DOHH2 (cell line): Measurements from ENCODE around the gene STAT5A.

Source experiments
- H3F3A ChIP-seq: fragments of 200-600 bp; sonication (generic), shearing (Covaris generic); 2 replicates; pipeline ENCODE4 v1.6.0; 2016; ENCODE audit warnings: antibody characterized with exemption, mild to moderate bottlenecking; ENCODE audit not compliant: control insufficient read depth, insufficient read depth
- H3K27ac ChIP-seq: fragments of 200-600 bp; sonication (generic); 2 replicates; pipeline ENCODE4 v1.5.1; 2014; ENCODE audit warnings: low read depth, mild to moderate bottlenecking, low read length, moderate library complexity
- H3K27me3 ChIP-seq: fragments of 200-600 bp; sonication (generic); 2 replicates; pipeline ENCODE4 v1.6.1; 2014; ENCODE audit warnings: mild to moderate bottlenecking, low read length, mixed read lengths; ENCODE audit not compliant: control insufficient read depth
- H3K36me3 ChIP-seq: fragments of 200-600 bp; sonication (generic); 2 replicates; pipeline ENCODE4 v1.6.1; 2014; ENCODE audit warnings: mild to moderate bottlenecking, low read length, moderate library complexity, mixed read lengths; ENCODE audit not compliant: control insufficient read depth
- H3K4me1 ChIP-seq: fragments of 200-600 bp; sonication (generic); 2 replicates; pipeline ENCODE4 v1.6.1; 2014; ENCODE audit warnings: mild to moderate bottlenecking, low read length, mixed read lengths; ENCODE audit not compliant: control insufficient read depth
- H3K4me2 ChIP-seq: fragments of 200-600 bp; sonication (generic); 2 replicates; pipeline ENCODE4 v1.6.0; 2014; ENCODE audit warnings: mild to moderate bottlenecking, low read length, moderate library complexity
- H3K4me3 ChIP-seq: fragments of 200-600 bp; sonication (generic); 2 replicates; pipeline ENCODE4 v1.5.1; 2014; ENCODE audit warnings: mild to moderate bottlenecking, low read length, mixed read lengths
- H3K79me2 ChIP-seq: fragments of 200-600 bp; sonication (generic); 2 replicates; pipeline ENCODE4 v1.6.1; 2014; ENCODE audit warnings: mild to moderate bottlenecking, low read length, mixed read lengths; ENCODE audit not compliant: control insufficient read depth
- H3K9me2 ChIP-seq: fragments of 200-600 bp; sonication (generic); replicated peaks from 2 replicates; pipeline ENCODE4 v1.6.1; 2014; ENCODE audit warnings: mild to moderate bottlenecking, low read length, mixed read lengths; ENCODE audit not compliant: control insufficient read depth
- H3K9me3 ChIP-seq: fragments of 200-600 bp; sonication (generic); 2 replicates; pipeline ENCODE4 v1.6.1; 2014; ENCODE audit warnings: antibody characterized with exemption, low read length, mixed read lengths; ENCODE audit not compliant: control insufficient read depth, insufficient read depth
- H4K20me1 ChIP-seq: fragments of 200-600 bp; sonication (generic); 2 replicates; pipeline ENCODE4 v1.6.0; 2014; ENCODE audit warnings: low read depth, mild to moderate bottlenecking, antibody characterized with exemption, low read length, moderate library complexity; ENCODE audit not compliant: control insufficient read depth, insufficient read depth
- EZH2phosphoT487 ChIP-seq: fragments of 200-600 bp; sonication (generic); IDR thresholded peaks from 2 replicates; pipeline ENCODE4 v1.6.1; 2017; ENCODE audit warnings: borderline replicate concordance, mild to moderate bottlenecking, antibody characterized with exemption, low read length, moderate library complexity, mixed read lengths
- TF ChIP-seq, protein P1 (sequence below): fragments of 200-600 bp; sonication (generic); IDR thresholded peaks from one replicate; pipeline ENCODE4 v1.5.1; 2014; ENCODE audit warnings: antibody characterized with exemption, mild to moderate bottlenecking, low read depth, low read length; ENCODE audit not compliant: poor library complexity, severe bottlenecking

Gene STAT5A

DNA sequence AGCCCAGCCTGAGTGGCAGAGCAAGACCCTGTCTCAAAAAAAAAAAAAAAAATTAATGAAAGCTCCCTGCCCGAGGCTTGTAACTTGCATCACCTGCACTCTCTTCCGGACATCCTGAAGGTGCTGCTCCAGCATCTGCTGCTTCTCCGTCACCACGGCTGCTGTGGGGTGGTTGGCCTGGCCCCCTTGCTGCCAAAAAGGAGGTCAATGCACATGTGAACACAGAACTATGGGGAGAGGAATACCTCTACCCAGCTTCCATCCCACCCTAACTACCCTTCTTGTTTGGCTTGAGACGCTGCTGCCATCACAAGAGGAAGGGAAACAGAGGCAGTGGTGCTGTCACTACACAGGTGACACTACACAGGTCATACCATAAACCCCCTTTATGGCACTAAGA, 50.9 kb downstream of the STAT5A start:
- Histone ChIP-seq H3K27ac (no peak overlapping the region), H3K9me3 (no peaks in the 10 kb centered on the region), H3K9me2 (no peaks in the 10 kb centered on the region), H3K27me3 (no peaks in the 10 kb centered on the region), H3K4me2 (no peak overlapping the region), H3K4me3 (no peak overlapping the region), H3K79me2 (no peaks in the 10 kb centered on the region), H3K4me1 (no peaks in the 10 kb centered on the region), H4K20me1 (no peaks in the 10 kb centered on the region), H3F3A (no peaks in the 10 kb centered on the region), H3K36me3 (no peaks in the 10 kb centered on the region)
- TF ChIP-seq, protein P1, sequence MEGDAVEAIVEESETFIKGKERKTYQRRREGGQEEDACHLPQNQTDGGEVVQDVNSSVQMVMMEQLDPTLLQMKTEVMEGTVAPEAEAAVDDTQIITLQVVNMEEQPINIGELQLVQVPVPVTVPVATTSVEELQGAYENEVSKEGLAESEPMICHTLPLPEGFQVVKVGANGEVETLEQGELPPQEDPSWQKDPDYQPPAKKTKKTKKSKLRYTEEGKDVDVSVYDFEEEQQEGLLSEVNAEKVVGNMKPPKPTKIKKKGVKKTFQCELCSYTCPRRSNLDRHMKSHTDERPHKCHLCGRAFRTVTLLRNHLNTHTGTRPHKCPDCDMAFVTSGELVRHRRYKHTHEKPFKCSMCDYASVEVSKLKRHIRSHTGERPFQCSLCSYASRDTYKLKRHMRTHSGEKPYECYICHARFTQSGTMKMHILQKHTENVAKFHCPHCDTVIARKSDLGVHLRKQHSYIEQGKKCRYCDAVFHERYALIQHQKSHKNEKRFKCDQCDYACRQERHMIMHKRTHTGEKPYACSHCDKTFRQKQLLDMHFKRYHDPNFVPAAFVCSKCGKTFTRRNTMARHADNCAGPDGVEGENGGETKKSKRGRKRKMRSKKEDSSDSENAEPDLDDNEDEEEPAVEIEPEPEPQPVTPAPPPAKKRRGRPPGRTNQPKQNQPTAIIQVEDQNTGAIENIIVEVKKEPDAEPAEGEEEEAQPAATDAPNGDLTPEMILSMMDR, result no peak
- no peak for TF ChIP-seq EZH2phosphoT487

DNA sequence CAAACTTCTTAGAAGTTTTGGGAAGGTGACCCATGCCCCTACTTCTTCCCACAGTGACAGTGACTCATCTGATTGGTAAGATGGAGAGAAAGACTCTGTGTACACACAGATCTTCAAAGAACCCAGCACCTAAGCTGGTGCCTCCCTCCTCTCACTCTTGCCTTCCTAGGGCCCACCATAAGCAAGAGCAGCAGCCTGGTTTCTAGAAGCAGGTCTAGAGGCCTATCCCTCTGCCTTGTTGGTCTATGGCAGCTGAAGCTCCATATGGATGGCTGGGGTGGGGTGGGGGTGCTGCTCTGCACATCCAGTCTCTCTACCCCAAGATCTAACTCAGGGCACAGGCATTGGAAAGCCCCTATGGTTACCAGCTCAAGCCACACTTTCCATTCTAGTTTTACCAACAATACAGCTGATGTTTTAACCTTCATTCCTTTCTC, 52.4 kb downstream of the STAT5A start:
- Histone ChIP-seq H3K9me3 (no peaks in the 10 kb centered on the region), H3K4me2 (no peak overlapping the region), H3K79me2 (no peaks in the 10 kb centered on the region), H3K9me2 (no peaks in the 10 kb centered on the region), H3K4me1 (no peaks in the 10 kb centered on the region), H3K27me3 (no peaks in the 10 kb centered on the region), H3F3A (no peaks in the 10 kb centered on the region), H4K20me1 (no peaks in the 10 kb centered on the region), H3K27ac (no peak overlapping the region), H3K36me3 (no peaks in the 10 kb centered on the region), H3K4me3 (no peak overlapping the region)
- TF ChIP-seq, protein P1, result no peak
- TF ChIP-seq EZH2phosphoT487, result no peak

DNA sequence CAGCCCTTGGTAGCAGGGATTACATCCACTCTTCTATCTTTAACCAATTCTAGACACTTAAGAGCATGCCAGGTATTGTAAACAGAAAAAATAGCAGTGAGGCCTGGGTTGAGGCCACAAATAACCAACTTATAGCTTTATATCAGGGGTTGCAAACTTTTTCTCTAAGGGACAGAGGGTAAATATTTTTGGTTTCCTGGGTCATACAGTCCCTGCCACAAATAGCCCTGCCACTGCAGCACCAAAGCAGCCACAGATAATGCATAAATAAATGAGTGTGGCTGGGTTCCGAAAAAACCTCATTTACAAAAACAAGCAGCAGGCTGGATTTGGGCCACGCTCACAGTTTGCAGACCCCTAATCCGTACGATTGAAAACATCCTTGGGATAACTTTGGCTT, 53.3 kb downstream of the STAT5A start:
- no peak for TF ChIP-seq EZH2phosphoT487
- TF ChIP-seq, protein P1, result no peak
- Histone ChIP-seq H3K4me1 (no peaks in the 10 kb centered on the region), H3K27me3 (no peaks in the 10 kb centered on the region), H4K20me1 (no peaks in the 10 kb centered on the region), H3K79me2 (no peaks in the 10 kb centered on the region), H3K4me3 (no peak overlapping the region), H3F3A (no peaks in the 10 kb centered on the region), H3K9me3 (no peaks in the 10 kb centered on the region), H3K27ac (no peak overlapping the region), H3K9me2 (no peaks in the 10 kb centered on the region), H3K4me2 (no peak overlapping the region), H3K36me3 (no peaks in the 10 kb centered on the region)
